Subcutaneous adipose tissue (tissue), 4 donors: ENCODE results near the gene HOXA13. TPM values are rescaled to one million over a fixed set of nuclear protein-coding genes. Genes with fewer than 3 reads are reported as not detected.

ENCODE experiments used
- total RNA-seq, 4 donors: library from RNA; depleted of rRNA; stranded (reverse); fragments of >200 nt; gene quantifications; one replicate each; pipeline ENCODE4 v1.1.0, GENCODE V29; 2016
- TF ChIP-seq, protein P1 (sequence below): fragments of 450-650 bp; IDR thresholded peaks from one replicate; pipeline ENCODE4 v1.5.1; 2016; ENCODE audit warnings: low read depth, mild to moderate bottlenecking, control low read depth, antibody characterized with exemption, moderate library complexity

Gene HOXA13
- total RNA-seq, 4 donors from 2014 or later, result 0.44 to 0.68 (median 0.65) TPM; not detected in 1

DNA sequence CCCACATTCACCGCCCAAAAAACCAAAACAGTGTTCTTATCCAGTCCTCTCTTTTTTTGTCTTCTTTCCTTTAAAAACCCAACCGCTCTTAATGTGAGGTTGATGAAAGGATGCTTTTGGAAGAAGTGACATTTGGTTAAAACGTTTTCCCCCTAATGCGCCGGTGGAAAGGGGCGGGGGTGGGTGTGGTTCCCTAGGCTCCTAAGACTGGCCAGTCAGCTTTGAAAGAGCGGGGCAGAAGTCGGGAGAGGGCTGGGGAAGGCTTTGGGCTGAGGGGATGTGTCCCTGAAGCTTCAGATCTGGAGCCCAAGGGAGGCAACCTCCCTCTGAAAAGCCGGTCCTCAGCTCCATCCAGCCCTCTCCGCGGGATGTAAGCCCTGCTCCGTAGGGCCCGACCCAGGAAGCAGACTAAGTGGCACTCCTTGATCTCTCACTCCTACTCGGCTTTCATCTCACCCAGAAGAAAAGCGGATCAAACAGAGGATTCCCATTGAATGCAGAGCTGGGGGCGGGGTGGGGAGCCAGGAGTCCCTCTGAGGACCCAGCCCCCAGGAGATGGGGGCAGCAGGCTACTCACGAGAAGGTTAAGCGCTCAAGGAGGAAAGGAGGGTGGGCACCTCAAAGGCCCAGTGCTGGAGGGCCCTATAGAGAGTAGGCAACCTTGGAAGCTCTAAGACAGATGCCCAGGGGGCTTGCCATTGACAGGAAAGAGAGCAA lies 40.3 kb upstream of the HOXA13 start:
- TF ChIP-seq, protein P1, sequence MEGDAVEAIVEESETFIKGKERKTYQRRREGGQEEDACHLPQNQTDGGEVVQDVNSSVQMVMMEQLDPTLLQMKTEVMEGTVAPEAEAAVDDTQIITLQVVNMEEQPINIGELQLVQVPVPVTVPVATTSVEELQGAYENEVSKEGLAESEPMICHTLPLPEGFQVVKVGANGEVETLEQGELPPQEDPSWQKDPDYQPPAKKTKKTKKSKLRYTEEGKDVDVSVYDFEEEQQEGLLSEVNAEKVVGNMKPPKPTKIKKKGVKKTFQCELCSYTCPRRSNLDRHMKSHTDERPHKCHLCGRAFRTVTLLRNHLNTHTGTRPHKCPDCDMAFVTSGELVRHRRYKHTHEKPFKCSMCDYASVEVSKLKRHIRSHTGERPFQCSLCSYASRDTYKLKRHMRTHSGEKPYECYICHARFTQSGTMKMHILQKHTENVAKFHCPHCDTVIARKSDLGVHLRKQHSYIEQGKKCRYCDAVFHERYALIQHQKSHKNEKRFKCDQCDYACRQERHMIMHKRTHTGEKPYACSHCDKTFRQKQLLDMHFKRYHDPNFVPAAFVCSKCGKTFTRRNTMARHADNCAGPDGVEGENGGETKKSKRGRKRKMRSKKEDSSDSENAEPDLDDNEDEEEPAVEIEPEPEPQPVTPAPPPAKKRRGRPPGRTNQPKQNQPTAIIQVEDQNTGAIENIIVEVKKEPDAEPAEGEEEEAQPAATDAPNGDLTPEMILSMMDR, result no peak

DNA sequence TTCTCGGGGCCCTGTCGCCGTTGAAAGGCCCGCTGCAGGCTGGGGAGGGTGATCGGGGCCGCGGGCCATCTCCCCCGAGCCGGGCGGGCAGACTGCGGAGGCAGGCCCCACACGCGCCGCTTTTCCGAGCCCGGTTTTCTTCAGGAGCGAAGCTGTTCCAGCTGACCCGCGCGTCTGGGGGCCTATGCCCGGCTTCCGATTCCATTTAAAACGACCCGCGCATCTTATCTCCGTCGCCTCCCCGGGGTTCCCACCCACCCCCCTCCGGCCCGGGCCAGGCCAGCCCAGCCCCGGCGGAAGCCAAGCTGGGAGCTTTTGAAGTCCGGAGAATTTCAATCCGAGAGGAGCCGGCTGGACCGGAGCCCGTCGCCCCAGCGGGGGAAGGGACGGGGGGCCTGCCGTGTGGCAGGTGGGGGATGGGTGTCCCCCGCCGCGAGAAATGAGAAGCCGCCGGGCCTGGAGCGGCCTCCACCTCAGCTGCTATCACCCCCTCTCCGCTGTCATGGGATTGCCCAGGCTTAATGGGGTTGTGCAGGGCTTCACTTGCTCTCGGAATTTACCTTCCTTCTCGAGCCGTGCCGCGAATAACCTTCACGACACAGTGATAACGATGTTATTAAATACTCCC lies 39.6 kb upstream of the HOXA13 start:
- TF ChIP-seq, protein P1, result no peak

DNA sequence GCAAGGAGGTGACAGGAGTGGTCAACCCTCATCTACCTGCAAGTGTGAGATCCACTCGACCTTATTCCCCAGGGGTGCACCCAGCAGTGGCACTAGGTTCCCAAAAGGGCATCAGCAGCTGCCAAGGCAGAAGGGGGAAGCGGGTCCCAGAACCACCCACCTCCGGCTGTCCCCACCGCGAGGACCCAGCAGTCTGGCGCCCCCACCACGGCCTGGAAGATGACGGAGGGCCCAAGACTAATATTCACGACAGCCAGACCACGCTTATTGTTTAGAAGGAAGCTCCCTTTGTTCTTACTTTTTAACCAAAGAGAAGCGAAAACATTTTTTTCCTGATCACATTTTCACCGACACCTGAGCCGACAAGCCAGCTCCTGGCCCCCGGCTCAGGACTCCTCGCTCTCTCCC lies 39.1 kb upstream of the HOXA13 start:
- TF ChIP-seq, protein P1, result no peak

DNA sequence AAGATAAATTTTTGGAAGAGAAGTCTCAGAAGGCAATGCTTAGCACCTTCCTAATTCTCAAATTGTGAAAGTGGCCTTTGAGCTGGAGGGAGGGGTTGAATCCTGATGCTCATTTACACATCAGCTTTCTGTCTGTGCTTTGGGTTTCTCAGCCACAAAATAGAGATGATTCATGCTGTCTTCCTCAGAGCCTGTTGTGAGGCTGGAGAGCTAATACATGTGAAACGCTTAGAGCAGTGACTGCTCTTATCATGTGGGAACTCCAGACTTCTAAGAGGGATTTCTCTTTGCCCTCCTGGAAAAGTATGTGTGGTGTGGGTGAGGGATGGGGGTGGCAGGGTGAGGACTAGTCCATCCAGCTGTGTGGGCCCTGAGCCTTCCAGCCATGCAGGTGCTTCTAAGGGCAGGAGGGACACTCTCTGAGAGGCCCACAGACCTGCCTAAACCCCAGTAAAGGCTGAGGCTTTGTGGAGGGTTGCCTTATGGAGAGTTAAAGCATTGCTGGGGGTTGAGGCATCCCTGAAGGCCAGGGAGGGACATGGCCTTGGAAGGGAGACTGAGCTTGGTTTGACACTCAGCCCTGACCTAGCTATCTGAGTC lies 37.9 kb upstream of the HOXA13 start:
- TF ChIP-seq, protein P1, result no peak

DNA sequence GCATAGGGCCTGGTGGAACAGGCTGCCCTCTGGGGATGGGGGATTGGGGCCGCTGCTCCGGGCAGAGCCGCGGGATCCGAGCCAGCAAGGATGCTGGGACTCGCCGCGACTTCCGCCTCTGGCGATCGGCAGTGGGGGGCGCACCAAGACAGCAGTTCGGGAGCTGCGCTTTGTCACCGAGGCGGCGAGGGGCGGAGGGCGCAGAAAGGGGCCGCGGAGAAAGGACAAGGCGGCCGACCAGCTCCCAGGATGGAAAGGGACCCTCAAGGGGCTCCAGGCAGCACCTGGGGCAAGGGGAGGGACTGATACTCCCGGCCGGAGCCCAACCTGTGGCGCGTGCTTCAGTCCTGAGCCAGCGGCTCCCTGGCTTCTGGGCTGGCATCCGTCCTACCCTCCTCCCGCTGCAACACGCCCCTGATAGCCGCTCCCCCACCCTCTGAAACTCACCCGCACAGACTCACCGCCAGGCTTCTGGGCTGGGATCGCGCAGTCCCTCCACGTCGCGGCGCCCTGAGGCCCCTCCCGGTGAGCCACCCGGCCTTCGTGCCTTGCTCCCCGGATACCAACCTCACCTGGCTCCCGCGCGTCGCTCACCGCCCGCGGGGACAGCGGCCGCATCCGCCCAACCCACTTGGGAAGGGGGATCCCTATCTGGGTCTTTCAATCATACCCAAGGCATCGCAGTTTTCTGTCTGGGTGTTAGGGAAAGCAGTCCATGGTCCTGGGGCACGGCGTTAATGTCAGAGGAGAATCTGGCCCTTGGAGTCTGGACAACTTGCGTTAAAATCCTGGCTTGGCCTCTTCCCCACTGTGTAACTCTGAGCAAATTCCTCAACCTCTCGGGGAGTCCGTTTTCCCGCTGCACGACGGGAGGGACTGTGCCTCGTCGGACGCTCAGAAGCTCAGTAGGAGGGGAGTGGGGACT lies 35.8 kb upstream of the HOXA13 start:
- TF ChIP-seq, protein P1, result no peak

DNA sequence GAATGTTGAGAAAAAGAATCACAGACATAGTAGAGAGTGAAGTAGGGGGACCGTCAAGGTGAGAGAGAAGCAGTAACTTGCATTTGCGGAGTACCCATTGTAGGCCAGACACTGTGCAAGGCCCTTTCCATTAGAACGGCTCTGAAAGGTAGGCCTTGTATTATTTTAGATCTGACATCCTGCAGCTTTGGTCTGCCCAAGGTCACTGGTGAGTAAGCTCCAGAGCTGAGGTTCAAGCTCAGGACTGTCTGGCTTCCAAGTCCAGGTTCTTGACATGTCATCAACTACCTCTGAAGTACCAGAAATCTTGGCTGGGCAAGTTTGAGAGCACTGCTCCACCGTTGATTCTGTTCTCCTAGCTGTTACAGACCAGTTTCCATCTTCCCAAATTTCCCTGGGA lies 29.6 kb upstream of the HOXA13 start:
- TF ChIP-seq, protein P1, result no peak
